Activated T-helper 1 cell treated with Interleukin-2 at 50 U/mL for 16 hours (primary cell): ENCODE results near the gene CHIA.
"Not testable (repeated sequence)": the region's sequence is repeated elsewhere in the genome, so short reads cannot be mapped to it uniquely, and the experiment has no call there.

Experiments used
- DNase-seq: peaks from one replicate; pipeline ENCODE4 v3.0.0-alpha.2; 2020; ENCODE audit warnings: low read depth

Gene CHIA

GRCh38 chr1:111285879-111286278 is 4.8 kb upstream of the CHIA start:
- DNase-seq: no peak

GRCh38 chr1:111286912-111287311 is 3.7 kb upstream of the CHIA start:
- DNase-seq: no peak

DNA sequence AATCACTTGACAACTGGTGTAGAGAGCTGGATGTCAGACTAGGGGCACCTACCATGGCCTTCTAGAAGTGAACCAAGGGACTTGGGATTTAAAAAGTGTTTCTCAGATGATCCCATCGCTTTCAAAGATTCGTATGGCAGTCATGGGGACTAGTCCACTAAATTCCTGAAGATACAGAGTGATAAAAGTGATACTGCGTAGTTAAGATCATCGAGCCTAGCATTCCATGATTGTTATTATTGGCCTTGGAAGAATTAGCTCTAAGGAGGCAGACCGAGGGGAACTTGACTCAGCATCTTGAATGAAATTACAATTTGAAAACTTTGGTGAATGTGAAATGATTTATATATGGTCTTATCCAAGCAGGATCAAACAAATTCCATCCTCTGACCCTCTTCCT is 1.3 kb upstream of the CHIA start:
- no peak for DNase-seq

GRCh38 chr1:111290104-111290503 is 547 bp upstream of the CHIA start:
- DNase-seq: no peak

DNA sequence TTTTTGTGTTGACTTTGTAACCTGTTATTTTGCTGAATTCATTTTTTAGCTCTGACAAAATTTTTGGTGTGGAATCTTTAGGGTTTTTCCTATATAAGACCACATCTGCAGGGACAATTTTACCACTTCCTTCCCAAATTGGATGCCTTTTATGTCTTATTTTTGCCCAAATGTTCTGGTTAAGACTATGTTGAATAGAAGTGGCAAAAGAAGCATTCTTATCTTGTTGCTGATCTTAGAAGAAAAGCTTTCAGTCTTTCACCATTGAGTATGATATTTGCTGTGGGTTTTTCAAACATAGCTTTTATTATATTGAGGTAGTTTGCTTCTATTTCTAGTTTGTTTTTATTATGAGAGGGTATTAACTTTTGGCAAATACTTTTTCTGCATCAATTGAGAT is 3.7 kb downstream of the CHIA start:
- DNase-seq: no peak

DNA sequence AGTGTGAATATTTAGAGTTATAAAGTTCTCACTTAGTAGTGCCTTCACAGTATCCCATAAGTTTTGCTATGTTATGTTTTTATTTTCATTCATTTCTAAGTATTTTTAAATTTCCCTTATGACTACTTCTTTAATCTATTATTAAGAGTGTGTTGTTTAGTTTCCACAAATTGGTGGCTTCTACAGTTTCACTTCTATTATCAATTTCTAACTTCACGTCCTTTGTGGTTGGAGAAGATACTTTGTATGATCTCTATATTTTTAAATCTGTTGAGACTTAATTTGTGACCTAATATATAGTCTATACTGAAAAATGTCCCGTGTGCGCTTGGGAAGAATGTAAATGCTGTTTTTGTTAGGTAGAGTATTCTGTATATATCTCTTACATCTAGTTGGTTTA is 11.7 kb downstream of the CHIA start:
- DNase-seq: no peak

GRCh38 chr1:111309690-111310089 is 19.0 kb downstream of the CHIA start:
- DNase-seq: no peak

DNA sequence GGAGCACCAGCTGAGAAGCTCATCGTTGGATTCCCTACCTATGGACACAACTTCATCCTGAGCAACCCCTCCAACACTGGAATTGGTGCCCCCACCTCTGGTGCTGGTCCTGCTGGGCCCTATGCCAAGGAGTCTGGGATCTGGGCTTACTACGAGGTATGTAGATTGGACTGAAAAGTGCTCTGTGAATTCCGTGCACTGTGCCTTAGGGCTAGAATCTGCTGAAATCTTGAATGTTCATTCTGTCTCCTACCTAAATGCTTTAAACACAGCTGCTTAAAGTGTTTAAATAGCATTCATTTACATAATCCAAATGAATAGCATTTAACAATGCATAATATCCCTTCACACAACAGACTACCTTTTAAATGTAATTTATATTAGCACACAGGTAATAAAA is 27.9 kb downstream of the CHIA start:
- DNase-seq: no peak

DNA sequence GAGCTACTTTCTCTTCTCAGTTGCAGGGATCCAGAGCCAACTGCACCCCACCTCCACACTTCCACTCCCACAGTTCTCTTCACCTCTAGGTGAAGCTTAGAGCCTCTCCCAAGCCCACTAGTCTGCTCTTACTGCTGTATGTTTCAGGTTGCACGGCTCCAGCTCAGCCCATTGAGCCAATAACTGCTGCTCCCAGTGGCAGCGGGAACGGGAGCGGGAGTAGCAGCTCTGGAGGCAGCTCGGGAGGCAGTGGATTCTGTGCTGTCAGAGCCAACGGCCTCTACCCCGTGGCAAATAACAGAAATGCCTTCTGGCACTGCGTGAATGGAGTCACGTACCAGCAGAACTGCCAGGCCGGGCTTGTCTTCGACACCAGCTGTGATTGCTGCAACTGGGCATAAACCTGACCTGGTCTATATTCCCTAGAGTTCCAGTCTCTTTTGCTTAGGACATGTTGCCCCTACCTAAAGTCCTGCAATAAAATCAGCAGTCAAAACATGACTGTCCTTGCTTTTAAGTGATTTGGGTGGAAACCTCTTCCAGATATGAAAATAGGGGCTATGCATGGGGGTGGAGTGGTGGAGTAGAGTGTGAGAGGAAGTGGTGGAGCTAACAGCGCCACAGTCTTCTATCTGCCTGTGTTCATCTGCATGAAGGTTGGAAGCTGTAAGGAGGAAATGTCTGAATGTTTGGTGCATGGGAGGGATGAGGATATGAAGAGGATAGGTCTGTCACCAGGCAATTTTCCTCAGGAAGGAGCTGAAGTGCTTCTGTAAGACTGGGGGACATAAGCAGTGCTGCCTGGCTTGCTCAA is 29.6 kb downstream of the CHIA start:
- no peak for DNase-seq

- DNase-seq: no peak
Measured at GRCh38 chr1:111323231-111323630, 32.6 kb downstream of the CHIA start.

DNA sequence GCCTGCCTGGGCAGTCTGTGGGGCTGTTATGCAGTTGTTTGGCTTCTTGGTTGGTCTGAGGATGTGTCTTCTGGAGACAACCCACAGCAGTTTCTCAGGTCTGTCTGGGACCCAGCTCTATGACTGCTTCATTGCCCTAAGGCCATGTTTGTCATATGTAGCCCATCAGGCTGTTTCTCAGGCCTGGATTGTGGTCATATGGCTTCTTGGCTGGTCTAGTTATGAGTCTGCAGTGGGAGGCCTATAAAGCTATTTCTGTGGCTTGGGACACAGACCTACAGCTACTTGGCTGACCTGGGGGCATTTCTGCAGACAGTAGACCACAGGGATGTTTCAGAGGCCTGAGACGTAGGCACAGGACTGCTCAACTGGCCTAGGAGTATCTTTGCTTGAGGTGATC is 41.5 kb downstream of the CHIA start:
- no peak for DNase-seq

GRCh38 chr1:111334169-111334568 is 43.5 kb downstream of the CHIA start:
- peak; percentile 24 for DNase-seq

DNA sequence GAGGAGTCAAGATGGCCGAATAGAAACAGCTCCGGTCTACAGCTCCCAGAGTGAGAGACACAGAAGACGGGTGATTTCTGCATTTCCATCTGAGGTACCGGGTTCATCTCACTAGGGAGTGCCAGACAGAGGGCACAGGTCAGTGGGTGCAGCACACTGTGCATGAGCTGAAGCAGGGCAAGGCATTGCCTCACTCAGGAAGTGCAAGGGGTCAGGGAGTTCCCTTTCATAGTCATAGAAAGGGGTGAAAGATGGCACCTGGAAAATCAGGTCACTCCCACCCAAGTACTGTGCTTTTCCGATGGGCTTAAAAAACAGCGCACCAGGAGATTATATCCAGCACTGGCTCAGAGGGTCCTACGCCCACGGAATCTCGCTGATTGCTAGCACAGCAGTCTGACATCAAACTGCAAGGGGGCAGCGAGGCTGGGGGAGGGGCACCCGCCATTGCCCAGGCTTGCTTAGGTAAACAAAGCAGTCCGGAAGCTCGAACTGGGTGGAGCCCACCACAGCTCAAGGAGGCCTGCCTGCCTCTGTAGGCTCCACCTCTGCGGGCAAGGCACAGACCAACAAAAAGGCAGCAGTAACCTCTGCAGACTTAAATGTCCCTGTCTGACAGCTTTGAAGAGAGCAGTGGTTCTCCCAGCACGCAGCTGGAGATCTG is 44.7 kb downstream of the CHIA start:
- not testable (repeated sequence) for DNase-seq

DNA sequence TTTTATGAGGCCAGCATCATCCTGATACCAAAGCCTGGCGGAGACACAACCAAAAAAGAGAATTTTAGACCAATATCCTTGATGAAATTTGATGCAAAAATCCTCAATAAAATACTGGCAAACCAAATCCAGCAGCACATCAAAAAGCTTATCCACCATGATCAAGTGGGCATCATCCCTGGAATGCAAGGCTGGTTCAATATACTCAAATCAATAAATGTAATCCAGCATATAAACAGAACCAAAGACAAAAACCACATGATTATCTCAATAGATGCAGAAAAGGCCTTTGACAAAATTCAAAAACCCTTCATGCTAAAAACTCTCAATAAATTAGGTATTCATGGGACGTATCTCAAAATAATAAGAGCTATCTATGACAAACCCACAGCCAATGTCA is 48.2 kb downstream of the CHIA start:
- not testable (repeated sequence) for DNase-seq

DNA sequence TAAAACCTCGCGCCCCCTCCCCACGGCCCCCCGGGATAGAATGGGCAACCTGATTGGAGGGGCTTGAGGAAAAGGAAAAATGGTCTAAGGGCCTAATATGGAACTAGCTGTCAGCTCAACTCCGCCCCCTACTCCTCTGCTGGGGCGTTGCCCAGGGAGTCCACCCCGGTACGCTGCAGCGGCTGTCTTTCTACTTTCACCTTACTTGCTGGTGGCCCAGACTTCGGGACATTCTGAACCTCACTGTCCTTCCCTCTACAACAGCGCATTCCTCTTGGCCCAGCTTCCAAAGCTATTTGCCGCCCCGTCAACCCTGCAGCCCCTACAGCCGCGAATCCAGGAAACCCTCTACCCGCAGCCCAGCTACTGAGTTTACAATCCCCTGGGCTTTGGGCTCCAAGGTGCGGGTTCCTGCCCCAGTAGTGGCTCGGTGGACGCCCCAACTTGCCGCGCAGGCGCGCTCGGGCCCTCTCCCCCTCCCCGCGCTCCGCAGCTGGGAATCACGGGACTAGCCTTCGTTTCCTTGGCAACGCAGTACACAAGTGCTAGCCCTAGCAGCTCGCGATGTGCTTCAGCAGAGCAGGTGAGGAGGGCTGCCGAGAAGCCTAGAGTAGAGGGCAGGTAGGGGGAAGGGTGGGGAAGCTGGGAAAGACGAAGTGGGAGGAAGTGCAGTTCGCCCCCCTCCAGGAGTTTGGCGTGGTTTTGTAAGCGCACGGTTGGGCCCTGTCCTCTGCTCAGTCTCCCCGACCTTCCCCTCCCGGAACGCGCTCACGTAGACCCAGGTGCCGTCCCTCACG is 55.6 kb downstream of the CHIA start:
- peak; percentile 78 for DNase-seq

DNA sequence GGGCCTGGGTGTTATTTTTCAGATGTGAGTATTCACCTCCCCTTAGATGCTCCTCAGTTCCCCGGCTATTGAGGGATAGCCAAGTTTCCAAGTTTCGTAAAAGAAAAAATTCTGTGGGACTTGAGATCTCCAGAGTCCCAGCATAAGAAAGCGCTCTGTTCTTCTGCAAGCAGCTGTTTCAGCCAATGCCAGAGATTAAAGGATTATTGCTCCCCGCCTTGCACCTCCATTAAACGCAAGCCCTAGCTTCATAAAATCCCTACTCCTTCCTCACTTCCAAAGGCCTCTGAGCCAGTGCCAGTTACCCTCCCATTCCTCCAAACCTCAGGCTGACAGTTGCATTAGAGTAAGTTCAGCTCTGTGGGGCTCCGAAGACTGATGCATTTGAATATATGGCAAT is 56.4 kb downstream of the CHIA start:
- no peak for DNase-seq

DNA sequence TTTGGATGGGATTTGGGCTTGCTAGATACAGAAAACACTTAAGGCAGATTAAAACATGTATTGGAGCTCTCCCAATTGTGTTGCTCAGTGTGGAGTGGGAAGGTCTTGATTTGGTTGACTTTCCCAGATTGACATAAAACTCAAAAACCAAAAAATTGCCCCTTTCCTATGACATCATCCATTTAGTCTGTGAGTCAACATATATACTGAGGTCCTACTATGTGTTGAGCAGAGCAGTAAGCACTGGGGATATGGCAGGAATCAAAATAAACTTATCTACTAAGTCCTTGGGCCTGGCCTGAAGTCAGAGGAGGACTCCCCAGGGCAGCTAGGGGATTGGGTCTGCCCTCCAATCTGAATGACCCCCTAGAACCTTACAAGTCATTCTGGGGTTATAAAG is 61.0 kb downstream of the CHIA start:
- DNase-seq: no peak

DNA sequence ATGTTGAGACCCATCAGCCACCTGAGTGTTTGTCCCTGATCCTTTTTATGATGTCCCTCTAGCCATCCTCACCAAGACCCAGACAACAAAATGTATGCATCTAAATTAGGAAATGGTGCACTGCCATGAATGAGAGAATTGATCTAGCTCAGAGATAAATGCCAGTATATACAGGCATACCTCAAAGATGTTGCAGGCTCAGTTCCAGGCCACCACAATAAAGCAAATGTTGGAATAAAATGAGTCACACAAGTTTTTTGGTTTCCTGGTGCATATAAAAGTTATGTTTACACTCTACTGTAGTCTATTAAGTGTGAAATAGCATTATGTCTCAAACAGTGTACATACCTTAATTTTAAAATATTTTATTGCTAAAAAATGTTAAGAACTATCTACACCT is 63.9 kb downstream of the CHIA start:
- no peak for DNase-seq

- no peak for DNase-seq
Measured at GRCh38 chr1:111358964-111359363, 68.3 kb downstream of the CHIA start.

GRCh38 chr1:111359376-111359775 is 68.7 kb downstream of the CHIA start:
- no peak for DNase-seq

GRCh38 chr1:111360257-111360656 is 69.6 kb downstream of the CHIA start:
- not testable (repeated sequence) for DNase-seq

- no peak for DNase-seq
Measured at GRCh38 chr1:111361761-111362160, 71.1 kb downstream of the CHIA start.

GRCh38 chr1:111364690-111365089 is 74.0 kb downstream of the CHIA start:
- no peak for DNase-seq
